DND-41 (cell line): Measurements from ENCODE around the gene LBX2.

Experiments used
- CTCF ChIP-seq: IDR thresholded peaks from 2 replicates; pipeline ENCODE4 v1.5.1; 2012; ENCODE audit warnings: borderline replicate concordance, low read length, moderate library complexity, mild to moderate bottlenecking; ENCODE audit not compliant: poor library complexity, severe bottlenecking; ENCODE audit errors: extremely low read depth
- EZH2 ChIP-seq: IDR thresholded peaks from 3 replicates; pipeline ENCODE4 v1.6.1; 2012; ENCODE audit warnings: borderline replicate concordance, low read depth, mild to moderate bottlenecking, moderate library complexity, low read length, inconsistent platforms; ENCODE audit not compliant: severe bottlenecking

GRCh38 chr2:74522516-74522915 is 23.1 kb upstream of the LBX2 start:
- no peak for TF ChIP-seq CTCF
- no peak for TF ChIP-seq EZH2
